Forelimb muscle (tissue), 1 donor: ENCODE measurements around the gene DUSP5. TPM values are rescaled to one million over a fixed set of nuclear protein-coding genes. Genes with fewer than 3 reads are reported as not detected.
A peak's percentile ranks its signal among the peaks of the same experiment; 100 is the strongest.
"Not testable (repeated sequence)": the region's sequence is repeated elsewhere in the genome, so short reads cannot be mapped to it uniquely, and the experiment has no call there.

Source experiments
- DNase-seq: peaks from one replicate; pipeline ENCODE4 v3.0.0-alpha.2; 2013; ENCODE audit warnings: low read depth
- polyA plus RNA-seq: library from polyadenylated mRNA; unstranded; fragments of 120-200 nt; gene quantifications from one replicate; pipeline ENCODE4 v1.2.1, GENCODE V29; 2013; ENCODE audit not compliant: insufficient read length

DUSP5 gene, protein sequence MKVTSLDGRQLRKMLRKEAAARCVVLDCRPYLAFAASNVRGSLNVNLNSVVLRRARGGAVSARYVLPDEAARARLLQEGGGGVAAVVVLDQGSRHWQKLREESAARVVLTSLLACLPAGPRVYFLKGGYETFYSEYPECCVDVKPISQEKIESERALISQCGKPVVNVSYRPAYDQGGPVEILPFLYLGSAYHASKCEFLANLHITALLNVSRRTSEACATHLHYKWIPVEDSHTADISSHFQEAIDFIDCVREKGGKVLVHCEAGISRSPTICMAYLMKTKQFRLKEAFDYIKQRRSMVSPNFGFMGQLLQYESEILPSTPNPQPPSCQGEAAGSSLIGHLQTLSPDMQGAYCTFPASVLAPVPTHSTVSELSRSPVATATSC
- polyA plus RNA-seq, result 2.5 TPM

DNA sequence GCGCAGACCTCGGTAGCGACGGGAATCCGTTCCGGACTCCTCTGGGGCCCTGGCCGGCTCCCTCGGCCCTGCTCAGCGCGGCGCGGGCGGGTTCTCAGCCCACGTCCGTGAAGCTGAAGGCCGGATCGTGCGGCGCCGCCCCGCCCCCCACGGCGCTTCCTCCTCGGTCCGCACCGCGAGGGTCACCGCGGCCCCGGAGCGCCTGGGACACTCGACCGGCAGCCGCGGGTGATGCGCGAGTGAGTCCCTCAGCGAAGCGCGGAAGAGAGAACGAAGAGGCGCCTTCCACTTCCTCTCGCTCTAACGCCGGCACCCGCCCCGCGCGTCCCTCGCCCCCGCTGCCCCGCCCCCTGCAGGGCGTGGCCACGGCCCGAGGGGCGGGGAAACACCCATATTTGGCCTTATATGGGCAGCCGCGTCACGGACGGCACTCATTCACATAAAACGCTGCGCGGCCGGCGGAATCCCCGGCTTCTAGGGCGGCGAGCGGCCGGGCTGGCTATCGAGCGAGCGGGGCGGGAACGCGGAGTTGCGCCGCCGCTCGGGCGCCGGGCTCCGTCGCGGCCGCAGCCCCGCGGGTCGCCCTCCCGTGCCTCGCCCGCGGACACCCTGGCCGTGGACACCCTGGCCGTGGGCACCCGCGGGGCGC lies at the start of gene DUSP5:
Gene DUSP5 (plus strand): TSS at position 470 of the 649 bp plus-strand sequence. CDS start 215 bp downstream, outside the sequence.
- DNase-seq, result peak; percentile 84

DNA sequence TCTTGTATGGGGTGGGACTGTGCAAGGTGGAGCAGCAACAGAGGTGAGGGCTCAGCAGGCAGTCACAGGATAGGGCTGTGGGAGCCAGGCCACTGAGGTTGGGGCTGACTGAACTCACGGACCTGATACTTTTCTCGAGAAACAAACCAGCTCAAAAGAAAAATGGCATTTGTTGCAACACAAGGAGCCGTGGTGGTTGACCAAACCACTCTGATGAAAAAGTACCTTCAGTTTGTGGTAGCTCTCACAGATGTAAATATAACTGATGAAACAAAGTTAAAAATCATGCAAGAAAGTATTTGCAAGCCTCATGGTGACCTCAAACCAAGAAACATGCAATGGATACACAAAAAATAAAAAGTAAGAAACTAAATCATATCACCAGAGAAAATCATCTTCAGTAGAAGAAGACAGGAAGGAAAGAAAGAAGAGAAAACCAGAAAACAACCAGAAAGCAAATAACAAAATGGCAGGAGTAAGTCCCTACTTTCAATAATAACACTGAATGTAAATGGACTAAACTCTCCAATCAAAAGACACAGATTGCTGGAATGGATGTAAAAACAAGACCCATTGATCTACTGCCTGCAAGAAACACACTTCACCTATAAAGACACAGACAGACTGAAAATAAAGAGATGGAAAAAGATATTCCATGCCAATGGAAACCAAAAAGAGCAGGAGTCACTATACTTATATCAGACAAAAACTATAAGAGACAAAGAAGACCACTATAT lies 48.9 kb upstream of the DUSP5 start:
- no peak for DNase-seq

DNA sequence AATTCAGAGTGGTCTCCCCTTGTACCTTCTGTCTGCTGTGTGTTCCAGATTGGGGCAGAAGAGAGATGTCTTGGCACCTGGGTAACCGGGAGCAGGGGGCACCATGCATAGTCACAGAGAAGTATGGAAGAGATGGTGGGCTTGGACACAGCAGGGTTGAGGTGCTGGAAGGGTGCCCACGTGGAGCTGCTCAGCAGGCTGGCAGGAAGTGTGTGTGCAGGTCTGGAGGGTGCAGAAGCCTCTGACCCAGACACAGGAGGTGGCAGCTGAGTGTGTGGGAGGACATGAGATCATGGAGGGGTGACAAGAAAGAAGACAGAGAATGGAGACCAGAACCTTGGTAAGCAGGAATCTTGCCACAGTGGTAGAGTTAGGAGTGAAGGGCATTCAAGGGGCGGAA lies 42.3 kb upstream of the DUSP5 start:
- no peak for DNase-seq

DNA sequence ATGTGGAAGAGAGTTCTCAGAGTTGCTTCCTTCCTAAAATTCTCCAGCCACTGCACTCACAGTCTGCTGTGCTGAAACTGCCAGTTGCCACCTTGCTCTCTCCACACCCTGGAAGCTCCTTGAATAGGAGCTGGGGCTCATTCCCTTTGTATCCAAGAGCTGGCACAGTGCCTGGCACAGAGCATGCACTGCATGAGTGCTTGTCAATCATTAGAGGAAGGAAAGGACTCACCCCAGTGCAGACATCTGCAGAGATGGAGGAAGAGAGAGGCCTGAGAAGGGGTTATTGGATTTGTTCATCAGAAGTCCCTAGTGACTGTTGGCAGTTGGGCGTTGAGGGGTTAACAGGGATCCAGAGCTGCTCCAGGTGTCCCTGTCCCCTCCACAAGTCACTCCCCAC lies 41.7 kb upstream of the DUSP5 start:
- DNase-seq, result no peak

DNA sequence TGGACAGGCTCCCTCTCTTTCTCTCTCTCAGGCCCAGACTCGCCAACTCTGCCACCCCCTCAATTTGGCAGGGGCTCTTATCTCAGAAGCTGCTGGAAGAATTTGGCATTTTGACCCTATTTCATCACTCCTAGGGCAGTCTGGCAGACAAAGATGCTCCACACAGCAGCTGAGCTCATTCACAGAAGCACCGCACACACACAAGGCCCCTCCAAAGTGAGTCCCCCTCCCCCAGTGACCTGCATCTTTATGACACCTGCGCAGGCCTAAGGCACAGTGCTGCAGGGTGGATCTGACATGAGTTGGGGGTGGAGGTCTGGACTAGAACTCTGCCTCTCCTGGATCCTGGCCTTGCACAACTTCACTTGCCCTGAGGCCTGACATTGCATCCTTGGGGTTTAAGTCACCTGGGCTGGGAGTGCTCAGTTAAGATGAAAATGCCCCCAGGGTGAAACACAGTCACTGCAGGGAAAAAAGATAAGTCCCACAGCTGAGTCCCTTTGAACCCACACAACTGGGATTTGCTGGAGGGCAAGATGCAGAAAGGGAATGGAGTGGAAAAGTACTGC lies 41.1 kb upstream of the DUSP5 start:
- DNase-seq, result no peak

DNA sequence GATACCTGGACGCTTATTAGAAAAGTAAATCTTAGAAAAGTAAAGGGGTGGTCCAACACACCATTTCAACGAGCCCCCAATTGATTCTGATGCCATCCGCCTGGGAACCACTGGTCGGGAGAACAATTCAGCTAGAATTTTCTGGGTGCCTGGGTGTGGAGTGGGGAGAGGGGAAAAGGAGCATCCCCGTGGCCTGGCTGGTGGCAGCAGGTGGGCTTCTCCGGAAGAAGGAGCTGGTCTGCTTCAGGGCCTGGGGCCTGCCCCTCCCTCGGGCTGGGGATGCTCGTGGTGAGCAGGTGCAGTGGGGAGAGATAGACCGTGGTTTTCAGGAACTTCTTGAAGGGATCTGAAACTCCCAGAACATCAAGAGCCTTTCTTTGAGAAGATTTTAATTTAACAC lies 39.9 kb upstream of the DUSP5 start:
- no peak for DNase-seq

DNA sequence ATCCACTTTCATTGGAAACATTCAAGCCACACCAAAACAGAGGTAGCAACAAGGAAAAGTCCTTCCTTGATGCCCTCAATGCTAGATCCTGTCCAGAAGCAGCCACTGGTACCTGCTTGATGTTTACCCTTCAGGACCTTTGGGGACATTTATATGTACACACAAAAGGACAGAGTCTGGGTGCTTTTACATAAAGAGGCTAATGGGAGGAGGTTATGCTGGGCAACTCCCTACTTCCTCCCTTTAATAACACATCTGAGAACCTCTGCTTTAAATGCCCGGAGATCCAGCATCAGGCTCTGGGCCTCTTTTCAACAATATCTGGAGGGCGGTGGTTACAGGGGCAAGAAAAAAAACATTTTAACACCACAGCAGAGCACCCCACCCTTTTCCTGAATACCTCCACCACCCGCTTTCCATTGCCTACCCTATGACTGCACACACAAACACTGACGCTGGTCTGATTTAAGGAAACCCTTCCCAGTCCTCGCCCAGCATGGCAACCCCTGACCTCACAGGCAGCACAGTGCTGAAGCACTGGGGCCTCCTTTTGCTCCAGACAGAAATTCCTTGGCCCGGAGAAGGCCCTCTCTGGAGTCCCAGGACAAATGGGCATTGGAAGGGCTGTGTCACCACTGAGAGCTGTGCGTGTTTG lies 39.3 kb upstream of the DUSP5 start:
- no peak for DNase-seq

DNA sequence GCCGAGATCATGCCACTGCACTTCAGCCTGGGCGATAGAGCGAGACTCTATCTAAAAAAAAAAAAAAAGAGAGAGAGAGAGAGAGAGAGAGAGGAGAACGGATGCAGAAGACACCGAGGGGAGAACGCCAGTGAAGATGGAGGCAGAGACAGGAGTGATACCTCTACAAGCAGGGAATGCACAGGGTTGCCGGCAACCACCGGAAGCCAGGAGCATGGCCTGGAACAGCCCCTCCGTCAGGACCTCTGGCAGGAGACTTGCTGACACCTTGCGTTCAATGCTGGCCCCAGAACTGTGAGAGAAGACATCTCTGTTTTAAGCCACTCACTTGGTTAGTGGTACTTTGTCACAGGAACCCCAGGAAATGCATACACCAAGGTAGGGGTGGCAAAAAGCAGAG lies 38.1 kb upstream of the DUSP5 start:
- no peak for DNase-seq

DNA sequence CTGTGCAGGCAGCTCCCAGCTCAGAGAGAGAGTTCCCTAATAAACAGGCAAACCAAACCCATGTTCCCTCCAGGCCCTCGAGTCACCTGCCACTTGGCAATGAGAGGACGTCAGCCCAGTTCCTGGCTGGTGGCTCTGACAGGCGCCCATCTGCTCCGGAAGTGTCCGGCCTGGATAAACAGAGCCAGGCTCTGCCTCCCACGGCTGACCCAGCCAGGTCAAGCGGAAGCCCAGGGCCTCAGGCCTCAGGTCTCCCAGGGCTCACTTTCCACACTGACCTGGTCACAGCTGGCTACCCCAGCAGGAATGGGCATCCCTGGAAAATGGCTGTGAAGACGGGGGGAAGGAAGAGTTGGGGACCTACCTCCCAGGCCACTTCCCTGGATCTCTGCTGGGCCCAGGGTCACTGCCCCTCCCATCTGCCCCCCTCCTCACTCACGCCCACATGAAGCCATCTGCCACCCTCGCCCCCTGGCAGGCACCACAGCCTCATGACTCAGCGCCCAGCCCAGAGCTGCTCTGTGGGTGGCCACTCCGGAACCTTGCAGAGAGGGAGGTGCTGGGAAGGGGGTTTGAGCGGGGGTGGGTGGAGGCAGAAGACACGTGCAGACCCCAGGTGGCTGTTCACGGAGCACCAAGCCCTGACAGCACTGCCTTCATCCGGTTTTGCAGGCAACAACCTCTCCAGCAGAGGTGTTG lies 37.4 kb upstream of the DUSP5 start:
- DNase-seq, result no peak

DNA sequence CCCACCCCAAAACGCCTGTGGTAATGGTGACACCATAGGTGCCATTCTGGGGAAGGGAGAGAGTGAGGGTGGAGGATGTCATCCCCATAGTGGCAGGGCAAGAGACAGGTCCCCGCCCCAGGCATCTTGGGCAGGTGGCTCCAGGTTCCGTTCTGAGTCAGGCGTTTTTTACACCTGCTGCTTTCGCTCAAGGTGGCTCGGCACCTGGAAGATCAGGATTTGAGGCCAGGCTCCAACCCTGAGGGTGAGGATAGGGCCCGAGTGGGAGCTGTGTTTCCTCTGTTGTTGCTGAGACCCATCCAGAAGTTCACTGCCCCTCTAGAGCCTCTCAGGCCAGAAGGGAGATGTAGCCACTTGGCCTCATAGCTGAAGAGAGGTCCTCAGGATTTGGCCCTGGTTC lies 36.6 kb upstream of the DUSP5 start:
- DNase-seq, result no peak

DNA sequence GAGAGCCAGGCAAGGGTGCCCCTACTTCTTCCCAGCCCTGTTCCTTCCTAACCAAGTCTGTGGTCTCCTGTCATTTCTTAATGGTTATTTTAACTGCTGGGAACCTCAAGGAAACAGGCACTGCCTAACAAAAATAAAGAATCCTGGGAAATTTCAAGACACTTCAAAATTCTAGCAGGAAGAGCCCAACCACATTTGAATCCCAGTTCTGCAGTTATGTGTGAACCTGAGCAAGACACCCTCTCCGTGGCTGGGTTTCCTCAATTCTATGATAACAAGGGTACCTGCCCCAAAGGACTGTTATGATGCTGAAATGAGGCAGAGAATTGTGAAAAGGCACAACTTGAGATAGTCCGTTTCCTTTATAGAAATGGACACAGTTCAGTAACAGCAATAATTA lies 36.2 kb upstream of the DUSP5 start:
- DNase-seq, result no peak

DNA sequence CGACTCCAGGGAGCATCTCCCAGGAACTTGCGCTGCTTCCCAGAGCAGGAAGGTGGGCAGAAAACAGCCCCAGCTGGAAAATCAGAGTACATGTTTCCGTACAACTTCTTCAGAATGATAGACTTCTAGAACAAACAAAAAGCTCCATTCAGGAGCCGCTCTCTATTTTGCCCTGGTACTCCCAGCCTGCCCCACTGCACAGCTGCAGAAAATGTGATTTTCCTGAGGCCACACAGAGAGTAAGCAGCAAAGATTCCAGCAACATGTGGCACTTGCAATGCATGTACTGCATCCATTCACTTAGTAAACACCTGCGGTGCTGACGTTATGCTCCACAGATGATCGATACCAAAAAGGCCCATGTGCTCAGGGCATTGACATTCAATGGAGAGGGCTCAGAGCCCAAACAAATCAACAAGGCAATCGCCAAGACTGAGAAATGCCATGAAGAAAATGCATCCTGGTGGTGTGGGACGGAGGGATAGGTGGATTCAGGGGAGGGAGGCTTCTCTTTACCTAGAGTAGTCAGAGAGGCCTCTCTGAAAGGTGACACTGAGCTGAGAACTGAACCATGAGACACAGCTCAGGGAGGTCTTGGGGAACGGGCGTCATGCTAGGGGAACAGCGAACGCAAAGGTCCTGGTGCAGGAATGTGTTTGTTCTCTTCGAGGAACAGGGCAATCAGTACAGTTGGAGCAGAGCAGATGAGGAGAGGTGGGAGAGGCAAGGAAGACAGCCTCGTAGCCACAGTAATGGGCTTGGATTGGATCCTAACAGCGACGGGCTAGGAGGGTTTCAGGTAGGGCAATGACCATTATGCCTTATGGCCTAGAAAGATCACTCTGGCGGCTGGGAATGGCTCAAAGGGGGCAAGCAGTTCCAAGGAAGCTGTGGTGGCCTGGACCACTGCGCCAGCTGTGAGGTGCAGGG lies 35.3 kb upstream of the DUSP5 start:
- no peak for DNase-seq

DNA sequence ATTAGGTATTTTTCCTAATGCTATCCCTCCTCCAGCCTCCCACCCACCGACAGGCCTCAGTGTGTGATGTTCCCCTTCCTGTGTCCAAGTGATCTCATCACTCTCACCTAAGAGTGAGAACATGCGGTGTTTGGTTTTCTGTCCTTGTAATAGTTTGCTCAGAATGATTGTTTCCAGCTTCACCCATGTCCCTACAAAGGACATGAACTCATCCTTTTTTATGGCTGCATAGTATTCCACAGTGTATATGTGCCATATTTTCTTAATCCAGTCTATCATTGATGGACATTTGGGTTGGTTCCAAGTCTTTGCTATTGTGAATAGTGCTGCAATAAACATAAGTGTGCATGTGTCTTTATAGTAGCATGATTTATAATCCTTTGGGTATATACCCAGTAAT lies 29.4 kb upstream of the DUSP5 start:
- DNase-seq, result not testable (repeated sequence)

DNA sequence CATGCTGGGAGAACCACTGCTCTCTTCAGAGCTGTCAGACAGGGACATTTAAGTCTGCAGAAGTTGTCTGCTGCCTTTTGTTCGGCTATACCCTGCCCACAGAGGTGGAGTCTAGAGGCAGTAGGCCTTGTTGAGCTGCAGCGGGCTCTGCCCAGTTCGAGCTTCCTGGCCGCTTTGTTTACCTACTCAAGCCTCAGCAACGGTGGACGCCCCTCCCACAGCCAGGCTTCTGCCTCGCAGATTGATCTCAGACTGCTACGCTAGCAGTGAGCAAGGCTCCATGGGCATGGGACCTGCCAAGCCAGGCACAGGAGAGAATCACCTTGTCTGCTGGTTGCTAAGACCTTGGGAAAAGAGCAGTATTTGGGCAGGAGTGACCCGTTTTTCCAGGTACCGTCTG lies 27.2 kb upstream of the DUSP5 start:
- DNase-seq, result not testable (repeated sequence)

DNA sequence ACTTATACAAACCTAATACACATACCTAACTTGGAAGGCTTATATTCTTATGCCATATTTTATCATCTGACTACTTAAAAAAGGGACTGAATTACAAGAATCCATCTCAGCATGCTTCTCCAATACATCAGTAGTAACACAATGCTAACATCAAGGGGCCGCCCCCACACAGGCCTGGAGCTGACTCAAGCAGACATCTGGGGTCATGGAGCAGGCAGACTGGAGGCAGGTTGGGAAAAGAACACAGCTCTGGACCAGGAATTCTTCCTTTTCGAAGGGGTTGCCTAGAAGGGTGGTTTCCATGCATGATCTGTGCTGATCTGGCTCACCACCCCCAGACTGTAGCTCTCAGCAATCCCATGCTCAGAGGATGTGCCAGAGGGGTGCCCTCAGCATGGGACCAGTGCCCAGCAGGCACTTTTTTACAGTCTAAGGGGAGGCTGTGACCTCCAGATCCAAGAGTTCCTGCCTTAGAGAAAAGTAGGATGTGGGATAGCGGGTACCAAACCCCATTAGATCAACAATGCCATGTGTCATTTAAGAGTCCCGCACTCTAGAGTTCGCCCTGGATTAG lies 26.1 kb upstream of the DUSP5 start:
- DNase-seq, result no peak

DNA sequence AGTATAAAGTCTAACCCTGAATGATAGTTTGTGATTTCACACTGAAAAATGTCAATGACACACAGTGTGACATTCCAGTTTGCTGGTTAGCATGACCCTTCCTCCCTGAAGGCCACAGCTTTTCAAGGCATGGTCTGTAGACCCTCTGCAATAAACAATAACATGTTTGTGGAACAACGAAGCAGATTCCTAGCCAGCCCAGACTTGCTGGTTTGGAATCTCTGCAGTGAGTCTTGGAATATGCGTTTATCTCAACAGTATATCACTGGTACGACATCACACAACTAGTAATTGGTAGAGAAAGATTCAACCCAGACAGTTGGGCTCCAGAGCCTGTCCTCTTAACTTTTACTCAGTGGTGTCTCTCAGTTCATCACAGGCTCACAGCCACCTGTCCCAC lies 23.7 kb upstream of the DUSP5 start:
- no peak for DNase-seq

DNA sequence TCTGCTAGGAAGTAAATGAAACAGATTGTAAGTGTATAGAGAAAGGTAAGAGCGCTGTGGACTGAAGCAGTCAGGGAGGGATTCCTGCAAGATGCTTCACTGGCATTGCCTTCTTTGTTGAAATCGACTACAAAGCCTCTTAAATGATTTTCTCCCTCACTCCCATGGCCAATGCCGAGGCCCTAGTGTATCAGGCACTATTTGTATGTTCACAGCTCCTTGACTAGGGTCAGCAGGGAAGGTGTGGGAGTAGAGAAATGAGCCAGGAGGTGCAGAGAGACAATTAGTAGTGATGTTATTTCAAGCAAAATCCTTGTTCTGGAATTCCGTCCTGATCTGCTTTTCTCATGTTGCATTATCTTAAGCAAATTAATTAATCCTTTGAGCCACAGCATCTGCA lies 22.9 kb upstream of the DUSP5 start:
- DNase-seq, result no peak

DNA sequence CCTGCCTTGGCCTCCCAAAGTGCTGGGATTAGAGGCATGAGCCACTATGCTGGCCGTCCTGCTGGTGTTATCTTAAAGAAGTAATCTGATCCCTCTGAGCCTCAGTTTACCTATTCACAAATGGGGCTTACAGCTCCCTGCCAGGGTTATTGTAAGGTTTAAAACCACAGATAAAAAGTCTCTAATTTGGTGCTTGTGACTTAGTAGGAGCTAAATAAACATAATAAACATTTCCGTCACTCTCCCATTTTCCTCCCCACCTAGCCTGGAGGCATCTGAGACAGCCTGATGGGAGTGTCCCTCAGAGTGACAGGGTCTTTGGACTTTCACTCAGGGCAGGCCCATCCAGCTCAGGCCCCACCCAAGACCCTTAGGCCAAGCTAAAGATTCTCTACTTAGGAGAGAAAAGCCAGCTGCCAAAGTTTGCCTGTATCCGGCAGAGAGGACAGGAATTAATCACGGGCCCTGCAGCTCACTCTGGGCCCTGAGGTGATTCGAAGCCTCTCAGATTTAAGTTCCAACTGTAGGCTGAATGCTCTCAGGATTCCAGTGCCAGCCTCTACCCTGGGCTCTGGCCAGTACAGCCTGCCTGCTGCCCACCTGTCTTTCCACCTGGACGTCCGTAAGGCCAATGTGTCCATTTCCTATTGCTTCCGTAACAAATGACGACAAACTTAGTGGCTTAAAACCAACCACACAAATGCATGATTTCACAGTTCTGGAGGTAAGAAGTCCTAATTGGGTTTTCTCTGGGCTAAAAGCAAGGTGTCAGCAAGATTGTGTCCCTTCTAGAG lies 21.8 kb upstream of the DUSP5 start:
- DNase-seq, result no peak

DNA sequence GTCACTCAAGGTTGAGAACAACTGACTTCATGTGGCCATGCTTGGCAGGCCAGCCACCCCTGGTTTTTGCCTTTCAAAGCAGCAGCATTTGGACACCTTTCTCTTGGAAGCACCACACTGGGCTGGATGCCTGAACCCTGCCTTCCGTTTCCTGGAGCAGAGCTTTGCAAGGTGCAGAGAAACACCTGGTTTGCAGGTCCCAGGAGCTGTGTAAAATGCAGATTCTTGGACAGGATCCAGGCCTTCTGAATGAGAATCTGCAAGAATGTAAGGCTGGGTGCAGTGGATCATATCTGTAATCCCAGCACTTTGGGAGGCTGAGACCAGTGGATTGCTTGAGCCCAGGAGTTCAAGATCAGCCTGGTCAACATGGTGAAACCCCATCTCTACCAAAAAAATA lies 18.0 kb upstream of the DUSP5 start:
- no peak for DNase-seq
